Globus pallidus (tissue), 1 donor: ENCODE data around the gene PICALM.
"Not testable (repeated sequence)": the region's sequence is repeated elsewhere in the genome, so short reads cannot be mapped to it uniquely, and the experiment has no call there.

Source experiments
- DNase-seq: peaks from one replicate; pipeline ENCODE4 v3.0.0-alpha.2; 2015; ENCODE audit warnings: low spot score

Gene PICALM

DNA sequence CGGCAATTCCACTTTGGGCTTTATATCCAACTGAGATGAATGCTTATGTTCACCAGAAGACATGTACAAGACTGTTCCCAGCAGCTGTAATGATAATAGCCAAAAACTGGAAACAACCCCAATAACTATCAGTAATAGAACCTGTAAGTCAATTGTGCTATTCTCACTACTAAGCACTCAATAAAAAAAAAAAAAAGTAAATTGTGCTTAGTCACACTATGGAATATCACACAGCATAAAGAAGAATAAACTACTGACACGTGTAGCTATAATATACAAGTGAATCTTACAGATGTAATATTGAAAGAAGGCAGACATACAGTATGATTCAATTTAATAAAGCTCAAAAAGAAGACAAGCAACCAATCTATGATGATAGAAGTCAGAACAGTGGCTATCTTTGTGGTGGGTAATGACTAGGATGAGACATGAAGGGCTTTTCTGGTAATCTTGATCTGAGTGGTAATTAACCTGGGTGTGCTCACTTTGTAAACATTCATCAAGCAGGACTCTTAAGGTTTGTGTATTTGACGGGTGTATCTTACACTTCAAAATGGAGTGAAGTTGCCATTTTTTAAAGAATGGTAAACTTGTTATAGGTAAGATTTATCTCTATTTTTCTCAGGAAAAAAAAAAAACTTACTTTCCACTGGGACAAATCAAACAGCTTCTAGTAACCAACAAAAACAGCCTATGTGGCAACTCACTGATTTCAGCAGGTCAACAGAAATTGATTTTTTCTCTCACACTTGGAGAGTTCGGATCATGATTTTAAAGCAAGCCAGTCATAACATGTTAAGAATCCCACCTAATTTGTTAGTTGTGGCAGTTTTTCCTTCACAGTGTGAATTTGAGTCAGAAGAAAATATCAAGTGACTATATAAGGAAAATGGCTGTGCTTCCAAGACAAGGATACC, 129.5 kb downstream of the PICALM start:
- no peak for DNase-seq

GRCh38 chr11:85937835-85938234, 131.0 kb downstream of the PICALM start:
- no peak for DNase-seq

DNA sequence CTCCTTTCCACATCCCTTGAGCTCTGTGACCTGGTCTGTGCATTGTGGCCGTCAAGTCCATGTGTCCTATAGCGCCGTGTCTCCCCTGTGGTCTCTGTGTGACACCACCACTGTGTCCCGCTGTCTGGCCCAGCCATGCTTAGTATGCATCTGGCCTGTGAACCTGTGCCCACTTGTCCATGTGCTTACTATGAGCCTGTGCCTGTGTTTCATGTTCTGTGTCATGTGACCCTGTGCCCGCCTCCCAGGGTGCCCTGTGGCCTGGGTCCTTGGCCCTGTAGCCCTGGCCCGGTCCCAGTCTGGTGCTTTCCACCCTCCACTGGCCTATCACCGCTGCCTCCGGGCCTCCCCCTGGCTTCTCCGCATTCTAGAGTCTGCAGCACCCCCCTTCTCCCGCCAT, 133.1 kb downstream of the PICALM start:
- DNase-seq = no peak

DNA sequence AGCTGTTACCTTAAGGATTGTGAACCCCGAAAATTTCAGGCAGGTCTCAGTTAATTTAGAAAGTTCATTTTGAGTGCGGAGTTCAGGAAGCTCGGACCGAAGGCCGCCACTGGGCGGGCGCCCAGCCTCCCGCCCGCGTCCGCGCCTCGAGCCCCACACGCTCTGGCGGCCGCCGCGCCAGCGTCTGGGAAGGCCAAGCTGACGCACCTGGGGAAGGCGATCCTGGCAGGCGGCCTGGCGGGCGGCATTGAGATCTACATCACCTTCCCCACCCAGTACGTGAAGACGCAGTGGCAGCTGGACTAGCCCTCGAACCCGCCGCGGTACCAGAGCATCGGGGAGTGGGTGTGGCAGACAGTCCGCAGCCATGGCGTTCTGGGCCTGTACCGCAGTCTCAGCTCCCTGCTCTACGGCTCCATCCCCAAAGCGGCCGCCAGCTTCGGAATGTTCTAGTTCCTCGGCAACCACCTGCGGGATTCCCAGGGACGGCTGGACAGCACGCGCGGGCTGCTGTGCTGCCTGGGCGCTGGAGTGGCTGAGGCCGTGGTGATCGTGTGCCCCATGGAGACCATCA, 134.2 kb downstream of the PICALM start:
- DNase-seq = no peak

- no peak for DNase-seq
Observed at GRCh38 chr11:85930879-85931366, 138.0 kb downstream of the PICALM start.

DNA sequence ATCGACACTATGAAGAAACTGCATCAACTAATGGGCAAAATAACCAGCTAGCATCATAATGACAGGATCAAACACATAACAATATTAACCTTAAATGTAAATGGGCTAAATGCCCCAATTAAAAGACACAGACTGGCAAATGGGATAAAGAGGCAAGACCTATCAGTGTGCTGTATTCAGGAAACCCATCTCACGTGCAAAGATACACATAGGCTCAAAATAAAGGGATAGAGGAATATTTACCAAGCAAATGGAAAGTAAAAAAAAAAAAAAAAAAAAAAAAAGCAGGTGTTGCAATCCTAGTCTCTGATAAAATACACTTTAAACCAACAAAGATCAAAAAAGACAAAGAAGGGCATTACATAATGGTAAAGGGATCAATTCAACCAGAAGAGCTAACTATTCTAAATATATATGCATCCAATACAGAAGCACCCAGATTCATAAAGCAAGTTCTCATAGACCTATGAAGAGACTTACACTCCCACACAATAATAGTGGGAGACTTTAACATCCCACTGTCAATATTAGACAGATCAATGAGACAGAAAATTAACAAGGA, 142.2 kb downstream of the PICALM start:
- DNase-seq = not testable (repeated sequence)

DNA sequence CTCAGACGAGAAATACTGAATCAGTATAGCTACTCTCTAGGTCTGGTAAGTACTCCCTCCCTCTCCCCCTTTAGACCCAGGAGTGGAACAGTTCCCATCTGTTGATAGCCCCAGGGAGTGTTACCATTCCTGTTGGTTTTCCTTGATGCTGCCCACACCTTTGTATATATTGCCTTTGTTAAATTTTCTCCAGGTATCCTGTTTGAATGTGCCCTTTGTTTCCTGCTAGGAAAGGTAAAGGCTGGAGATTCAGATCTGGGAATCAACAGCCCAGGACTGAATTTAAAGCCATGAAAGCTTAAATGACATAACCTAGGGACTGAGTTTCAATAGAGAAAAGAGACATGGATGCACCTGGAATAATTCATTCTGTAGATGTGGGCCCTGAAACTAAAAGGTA, 145.4 kb downstream of the PICALM start:
- DNase-seq = no peak

DNA sequence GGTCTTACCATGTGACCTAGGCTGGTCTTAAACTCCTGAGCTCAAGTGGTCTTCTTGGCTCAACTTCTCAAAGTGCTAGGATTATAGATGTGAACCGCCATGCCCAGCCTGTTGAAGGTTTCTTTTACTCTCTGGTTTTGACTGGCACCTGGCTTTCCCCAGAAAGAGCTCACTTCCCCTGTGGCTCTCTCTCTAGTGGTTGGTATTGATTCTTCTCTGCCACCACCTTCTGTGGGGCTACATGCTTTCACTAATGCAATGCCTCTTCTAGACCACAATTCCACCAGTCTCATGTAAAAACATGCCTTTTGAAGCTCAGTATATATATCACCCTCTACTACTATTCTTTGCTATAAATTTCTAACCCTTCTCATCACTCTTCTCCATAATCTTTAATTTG, 146.5 kb downstream of the PICALM start:
- no peak for DNase-seq

DNA sequence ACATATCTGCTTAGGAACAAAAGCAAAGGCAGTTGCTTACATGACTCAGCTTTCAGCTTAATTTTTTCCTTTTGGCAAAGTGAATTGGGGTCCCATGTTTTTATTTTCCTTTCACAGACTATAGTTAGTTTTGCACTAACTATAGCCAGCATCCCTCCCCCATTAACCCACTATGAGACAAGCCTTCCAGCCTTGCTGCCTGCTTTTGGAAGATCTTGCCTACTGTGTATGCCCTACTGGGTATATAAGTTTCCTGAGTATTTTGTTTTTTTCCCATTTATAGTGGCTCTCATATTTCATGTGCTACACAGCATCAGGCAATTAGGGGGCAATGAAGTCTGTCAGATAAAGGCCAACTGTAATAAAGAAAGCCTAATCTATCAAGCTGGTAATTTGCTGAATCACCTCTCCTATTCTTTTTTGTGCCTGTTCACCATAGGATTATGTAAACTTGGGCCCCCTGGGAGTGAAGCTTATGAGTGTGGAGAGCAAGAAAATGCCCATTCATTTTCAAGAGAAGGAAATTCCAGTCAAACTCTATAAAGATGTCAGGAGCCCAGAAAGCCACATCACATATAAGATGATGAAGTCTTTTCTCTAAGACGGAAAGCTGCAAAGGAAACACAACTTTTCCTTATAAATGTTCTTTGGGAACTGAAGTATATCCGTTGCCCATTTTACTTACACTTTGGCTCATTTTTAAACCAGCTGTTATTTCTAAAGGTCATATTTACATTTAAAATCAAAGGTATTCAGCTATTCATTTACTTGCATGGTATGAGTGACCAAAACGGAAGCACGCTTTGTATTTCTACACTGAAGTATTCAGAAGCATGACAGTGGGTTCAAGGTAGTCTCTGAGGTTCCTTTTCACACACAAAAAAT, 149.7 kb downstream of the PICALM start:
- DNase-seq = no peak

- no peak for DNase-seq
Observed at GRCh38 chr11:85914425-85914824, 154.5 kb downstream of the PICALM start.

- DNase-seq = no peak
Observed at GRCh38 chr11:85913513-85913912, 155.4 kb downstream of the PICALM start.

DNA sequence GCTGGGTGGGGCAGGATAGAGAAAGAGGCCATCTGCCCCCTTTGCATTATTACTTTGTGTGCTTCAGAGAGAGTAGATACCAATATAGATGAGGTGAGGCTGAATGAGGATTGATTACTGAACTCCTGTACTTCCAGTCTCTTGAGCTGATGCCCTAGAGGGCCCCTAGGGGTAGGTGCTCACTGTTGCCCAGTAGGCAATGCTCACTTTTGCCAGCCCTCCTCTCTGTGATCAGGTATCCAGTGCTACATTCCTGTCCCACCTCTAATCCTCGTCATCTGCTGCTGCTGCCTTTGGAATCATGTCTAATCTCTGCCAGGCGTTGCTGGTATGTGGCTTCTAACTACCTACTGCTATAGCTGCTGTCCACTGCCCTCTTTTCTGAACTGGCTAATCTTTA, 156.5 kb downstream of the PICALM start:
- DNase-seq = no peak
